ENCODE results near the gene DCP1B.

The DCP1B gene

GRCh38 chr12:2017546-2018337 is 13.5 kb upstream of the DCP1B start:
- no peak for FAIRE-seq

- FAIRE-seq, result no peak
These were observed 12.7 kb upstream of the DCP1B start for GRCh38 chr12:2016862-2017545.

DNA sequence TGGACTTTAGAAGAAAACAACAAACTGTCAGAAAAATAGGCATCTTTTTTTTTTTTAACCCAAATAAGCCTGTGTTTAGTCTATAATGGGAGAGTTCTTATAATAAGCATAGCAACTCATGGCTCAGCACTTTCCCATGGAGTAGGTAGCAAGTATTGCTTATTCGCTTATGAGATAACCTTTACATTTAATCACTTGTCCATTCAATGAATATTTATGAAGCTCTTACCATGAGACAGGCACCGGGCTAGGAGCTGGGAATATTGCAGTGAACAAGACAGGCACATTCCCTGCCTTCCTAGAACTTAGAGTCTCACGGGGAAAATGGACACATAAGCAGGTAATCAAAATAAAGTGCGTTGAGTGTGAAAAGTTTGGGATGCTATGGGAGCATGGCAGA is 10.0 kb upstream of the DCP1B start:
- no peak for FAIRE-seq

- peak; percentile 99 for FAIRE-seq
These were observed 9.4 kb upstream of the DCP1B start for GRCh38 chr12:2013527-2014223.

DNA sequence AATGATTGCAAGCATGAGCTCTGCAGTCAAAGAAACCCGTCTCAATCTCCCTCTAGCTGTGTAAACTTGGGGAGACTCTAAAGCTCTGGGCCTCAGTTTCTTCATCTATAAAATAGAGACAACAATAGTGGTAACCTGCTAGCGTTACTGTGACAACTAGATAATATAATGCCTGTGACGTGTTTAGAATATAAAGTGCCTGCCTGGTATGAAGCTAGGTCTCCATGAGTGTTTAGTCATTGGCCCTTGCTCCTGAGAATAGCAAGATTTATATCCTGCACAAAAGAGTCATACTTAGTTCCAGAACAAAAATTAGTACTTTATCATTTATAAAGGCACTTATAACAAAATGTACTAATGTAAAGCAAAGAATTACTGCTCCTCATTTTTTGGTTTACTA is 8.8 kb upstream of the DCP1B start:
- FAIRE-seq, result no peak

DNA sequence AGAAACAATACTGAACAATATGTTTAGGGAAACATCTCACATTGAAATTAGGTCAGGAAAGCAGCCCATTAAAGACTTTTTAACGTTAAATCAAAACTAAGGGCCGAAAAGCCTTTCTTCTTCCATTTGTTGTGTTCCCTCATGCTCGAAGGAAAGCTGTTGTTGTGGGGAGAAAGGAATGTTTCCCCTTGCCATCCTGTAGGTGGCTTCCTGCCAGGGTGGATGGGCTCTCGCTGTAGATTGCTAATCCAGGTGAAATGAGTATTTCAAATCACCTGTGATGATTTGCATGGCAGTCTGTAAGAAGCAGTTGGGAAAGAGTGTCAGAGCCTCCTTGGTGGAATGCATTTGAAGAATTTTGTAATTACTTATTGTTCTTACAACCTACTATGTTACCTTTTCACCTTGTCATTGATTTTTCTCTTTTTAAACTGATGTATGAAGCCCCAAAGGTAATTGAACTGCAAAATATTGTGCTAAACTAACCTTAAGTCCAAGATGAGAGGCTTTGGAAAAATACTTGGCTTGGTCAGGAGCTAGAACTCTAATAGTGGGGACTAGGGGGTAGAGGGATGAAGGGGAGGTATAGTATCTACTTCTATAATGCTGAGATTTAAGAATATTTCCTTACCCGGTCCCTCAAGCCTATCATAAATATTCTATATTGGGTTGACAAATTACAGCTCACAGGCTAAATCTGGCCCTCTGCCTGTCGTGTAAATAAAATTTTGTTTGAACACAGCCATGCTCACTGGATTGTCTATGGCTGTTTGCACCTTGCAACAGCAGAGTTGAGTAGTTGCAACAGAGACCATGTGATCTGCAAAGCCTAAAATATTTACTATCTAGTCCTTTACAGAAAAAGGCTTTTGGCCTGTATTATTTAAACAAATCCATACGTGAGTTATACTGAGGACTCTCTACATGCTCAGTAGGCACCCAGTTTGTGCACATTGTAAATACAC is 7.7 kb upstream of the DCP1B start:
- no peak for FAIRE-seq

- FAIRE-seq, result no peak
These were observed 5.4 kb upstream of the DCP1B start for GRCh38 chr12:2009623-2010022.

- FAIRE-seq, result no peak
These were observed 4.4 kb upstream of the DCP1B start for GRCh38 chr12:2008677-2009076.

GRCh38 chr12:2003676-2004112 is 563 bp downstream of the DCP1B start:
- no peak for FAIRE-seq

DNA sequence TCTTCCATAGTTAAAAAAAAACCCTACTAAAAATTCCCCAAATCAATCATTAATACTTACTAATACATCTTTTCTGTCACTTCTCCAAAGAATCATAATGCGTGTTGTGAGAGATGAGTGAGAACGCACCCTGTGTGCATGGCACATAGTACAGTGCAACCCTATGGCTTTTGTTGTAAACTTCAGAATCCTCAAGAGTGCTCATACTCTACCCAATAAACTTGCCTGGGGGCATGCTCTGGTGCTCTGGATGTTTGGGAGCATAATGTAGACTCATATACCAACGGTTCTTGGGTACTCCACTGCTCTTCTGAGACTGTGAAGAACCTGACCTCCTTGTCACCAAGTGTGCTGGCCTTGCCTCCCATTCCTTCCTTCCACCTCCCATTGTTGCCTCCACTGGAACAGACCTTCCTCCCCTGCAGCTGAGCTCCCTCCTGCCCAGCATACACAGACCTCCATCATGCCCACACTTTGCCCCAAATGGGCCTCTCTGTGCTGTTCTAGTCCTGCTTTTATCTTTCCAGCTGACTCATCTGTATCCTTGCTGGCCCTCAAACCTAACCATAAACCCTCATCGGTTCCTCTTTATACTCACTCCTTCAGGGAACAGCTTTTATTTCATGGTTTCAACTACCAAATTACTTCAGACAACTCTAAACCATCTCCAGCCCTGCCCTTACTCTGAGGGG is 8.9 kb downstream of the DCP1B start:
- FAIRE-seq, result no peak

DNA sequence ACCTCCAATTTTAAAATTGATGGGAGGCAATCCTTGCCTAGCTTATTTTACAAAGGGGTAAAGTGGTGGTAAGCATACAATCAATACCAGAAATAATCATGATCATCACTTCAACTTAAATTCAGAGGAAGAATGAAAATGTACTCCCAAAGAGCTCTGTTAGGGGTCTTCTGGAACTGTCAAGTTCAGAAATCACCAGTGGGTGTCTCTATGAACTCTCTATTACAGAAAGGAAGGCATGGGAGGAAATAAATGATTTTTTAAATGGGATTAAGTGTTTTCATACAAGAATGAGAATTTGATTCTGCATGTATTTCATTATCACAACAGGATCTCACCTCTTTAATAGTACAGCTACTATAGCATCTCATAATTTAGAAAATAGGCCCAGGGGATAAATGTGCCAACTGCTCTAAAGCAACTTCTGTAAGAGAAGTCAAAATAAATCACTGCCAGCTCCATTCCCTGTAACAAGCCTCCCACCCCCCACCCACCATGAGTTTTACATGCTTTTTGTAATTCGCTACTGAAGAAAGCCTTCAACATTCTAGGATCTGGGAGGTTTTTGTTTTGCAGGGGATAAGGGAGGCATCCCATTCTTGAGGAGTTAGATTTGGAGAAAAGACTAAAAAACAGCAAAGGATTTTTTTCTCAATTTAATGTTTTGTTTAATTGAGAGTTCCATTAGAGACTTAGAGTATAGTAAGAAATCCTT is 9.7 kb downstream of the DCP1B start:
- no peak for FAIRE-seq

DNA sequence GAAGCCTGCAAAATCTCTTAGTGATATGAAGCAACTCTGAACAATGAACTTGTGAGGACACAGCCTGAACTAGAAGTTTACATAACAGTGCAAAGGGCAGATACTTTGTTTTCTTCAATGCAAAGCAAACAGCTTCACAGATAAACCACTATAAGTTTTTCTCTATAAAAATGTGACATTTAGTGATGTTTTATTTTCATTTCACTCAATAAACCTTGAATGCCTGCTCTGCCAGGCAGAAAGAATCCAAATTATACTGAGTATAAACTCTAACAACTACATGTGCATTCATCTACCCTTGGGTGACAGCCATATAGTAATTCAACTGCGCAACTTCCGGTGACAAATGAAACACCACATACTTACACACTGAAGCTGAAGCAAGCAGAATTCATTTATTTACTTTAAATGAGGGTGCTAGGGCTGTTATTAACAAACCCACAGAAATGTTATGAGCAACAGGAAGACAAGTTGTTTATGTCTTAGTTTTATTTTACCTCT is 10.3 kb downstream of the DCP1B start:
- no peak for FAIRE-seq

DNA sequence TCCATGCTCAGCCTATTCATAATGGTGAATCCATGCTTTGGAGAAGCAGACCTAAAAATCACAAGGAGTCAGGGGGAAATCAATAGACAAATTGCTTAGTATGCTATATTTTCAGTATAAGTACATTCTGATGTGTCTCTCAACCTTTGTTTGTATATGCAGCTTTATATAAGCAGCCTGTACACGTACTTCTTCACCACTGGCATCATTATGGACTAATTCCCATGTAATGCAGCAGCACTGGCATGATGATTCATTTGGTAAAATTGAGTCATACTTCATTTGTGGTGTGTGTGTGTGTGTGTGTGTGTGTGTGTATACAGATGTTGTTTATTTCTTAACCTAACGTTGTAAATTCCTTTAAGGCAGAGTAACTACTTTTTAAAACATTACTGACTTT is 10.9 kb downstream of the DCP1B start:
- no peak for FAIRE-seq

DNA sequence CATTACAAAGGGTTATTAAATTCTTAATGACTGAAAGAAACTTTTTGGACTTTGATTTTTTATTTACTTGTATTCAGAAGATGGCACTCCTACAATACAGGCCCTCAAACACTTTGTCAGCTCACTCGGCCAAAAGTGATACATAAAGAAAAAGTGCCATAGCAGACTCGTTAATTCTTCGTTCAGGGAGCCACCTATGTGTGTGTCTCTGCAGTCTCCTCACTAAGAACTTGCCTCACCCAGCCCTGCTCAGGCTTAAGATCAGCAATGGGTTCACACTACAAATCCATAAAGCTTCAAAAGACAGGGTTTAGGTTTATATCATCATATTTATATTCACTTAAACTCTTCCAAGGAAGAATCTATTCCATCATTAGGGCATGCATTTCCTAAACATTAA is 11.5 kb downstream of the DCP1B start:
- FAIRE-seq, result no peak

- FAIRE-seq, result no peak
These were observed 15.1 kb downstream of the DCP1B start for GRCh38 chr12:1989111-1989510.

DNA sequence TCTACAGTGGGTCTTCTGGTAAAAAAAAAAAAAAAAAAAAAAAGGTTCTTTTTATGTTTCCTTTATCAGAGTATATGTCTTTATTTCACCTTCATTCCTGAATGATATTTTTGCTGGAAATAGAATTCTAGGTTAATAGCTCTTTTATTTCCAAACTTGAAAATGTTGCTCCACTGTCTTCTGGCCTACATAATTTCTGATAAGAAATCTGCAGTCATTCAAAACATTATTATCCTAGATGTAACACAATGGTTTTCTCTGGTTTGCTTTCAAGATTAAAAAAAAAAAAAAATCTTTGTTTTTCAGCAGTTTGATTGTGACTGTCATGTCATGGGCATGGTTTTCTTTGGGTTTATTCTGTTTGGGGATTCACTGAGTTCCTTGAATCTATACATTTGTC is 19.5 kb downstream of the DCP1B start:
- no peak for FAIRE-seq

DNA sequence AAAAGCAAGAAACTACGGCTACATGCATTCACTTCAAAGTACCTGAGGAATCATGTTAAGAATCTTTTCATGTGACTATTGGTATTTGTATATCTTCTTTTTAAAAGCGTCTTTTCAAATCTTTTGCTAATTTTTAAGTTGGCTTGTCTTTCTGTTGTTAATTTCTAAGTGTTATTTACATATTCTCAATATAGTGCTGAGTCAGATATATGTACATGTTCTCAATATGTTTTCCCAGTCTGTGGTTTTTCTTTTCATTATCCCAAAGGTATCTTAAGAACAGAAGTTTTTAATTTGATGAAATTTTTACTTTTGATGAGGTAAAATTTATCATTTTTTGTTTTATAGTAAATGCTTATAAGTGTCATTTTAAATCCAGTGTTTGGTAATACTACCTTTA is 24.0 kb downstream of the DCP1B start:
- FAIRE-seq, result peak; percentile 66

DNA sequence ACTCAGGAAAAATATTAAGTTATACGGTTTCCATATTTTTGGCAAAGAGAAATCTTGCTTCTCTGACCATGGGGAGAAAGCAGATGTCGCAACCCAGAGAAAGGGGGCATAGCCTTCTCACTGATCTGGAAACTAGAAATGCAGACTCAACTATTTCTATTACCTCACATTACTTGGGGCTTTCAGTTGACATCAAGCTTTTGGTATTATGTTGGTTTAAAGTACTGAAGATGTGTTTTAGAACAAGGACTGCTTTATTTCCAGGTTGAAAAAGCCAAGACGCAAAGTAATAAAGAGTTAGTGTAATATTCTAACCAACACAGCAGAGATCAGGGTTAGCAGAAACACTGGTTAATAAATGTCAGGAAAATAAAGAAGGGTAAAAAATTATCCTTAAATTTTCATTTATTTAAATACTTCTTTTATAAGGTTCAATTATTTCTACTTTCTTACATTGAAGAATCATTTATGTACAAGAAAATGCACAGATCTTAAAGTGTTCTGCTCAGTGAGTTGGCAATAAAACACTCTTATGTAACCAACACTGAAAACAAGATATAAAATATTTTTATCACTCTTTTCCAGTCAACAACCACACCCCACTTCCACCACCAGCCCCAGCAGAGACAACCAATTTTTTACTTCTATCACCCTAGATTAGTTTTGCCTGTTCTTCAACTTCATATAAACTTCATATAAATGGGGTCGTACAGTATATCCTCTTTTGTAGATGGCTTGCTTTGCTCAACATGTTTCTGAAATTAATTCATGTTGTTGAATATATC is 26.0 kb downstream of the DCP1B start:
- peak; percentile 86 for FAIRE-seq

DNA sequence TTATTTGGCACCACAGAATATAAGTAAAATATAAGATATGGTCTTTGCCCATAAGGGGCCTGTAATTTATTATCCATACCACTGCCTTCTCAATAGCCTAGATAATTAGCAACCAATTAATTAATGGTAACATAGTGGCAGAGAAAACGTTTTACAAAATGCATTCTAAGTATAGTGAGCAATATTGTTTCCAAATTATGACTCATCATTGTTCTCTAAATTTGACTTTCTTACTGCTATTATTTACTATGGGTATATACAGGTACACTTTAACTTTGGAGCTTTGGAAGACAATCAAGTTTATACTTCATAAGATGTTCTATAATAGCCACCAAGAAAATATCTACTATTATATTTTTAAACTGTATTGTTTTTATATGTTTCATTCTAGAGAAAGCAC is 26.7 kb downstream of the DCP1B start:
- FAIRE-seq, result no peak

- no peak for FAIRE-seq
These were observed 27.1 kb downstream of the DCP1B start for GRCh38 chr12:1977109-1977508.

Data from endometrium (tissue), 2 donors.